ENCODE measurements around the gene DGCR2.
"Not testable (repeated sequence)": the region's sequence is repeated elsewhere in the genome, so short reads cannot be mapped to it uniquely, and the experiment has no call there.

The DGCR2 gene

DNA sequence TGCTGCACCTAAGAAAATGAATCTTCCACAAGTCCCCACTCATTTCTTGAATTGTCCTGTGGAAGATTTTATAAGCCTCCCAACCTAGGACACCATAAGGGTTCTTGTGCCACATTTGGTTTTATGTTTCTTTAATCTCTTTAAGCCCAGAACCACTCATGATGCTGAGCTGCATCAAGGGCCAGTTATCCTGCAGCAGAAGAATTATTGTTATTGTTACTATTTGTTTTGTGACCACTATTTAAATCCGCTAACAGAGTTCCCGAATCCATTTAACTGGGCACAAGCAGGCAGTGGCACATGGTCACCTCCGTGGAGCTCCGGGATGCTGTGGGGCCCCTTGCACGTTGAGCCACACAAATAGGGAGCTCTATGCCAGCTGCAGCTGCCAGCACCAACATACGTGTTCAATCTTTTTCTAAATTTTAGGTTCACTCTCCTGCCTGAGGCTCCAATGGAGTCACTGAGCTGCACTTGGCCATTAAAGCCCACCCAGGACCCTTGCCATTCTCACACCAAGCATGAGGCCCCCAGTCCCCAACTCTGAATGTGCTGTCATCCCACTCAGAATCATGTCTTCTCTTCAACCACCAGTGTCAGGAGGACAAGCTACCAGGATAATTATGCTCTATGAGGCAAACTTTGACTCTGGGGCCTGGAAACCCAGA lies 60.6 kb downstream of the DGCR2 start:
- DNase-seq (ENCODE audit: low read depth, low spot score), result no peak

DNA sequence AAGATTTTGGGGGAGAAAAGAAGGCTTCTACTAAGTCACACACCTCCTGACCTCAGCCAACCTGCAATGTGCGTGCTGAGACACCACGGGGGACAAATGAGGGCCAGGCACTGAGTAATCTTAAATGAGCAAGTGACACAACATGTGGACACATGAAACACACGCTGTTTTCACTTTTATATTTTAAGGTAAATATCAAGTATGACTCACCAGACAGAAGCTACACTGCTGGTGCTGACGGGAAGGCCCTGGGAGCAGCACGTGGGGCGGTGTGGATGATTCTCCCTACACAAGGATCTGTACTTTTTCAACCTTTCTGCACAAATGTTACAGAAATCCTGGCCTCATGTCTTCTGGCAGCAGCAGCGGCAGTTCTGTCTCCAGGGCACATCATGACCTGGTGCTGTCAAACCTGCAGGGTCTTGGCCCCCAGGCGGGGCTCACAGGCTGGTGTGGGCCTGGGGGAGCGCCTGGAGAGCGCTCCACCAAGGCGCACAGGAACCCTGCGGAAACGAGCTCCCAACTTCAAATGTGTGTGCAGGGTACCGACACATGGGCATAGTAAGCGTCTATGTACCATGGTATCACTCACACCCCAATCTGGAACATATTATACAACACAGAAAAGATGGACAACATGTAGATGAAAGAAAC lies 61.7 kb downstream of the DGCR2 start:
- no peak for DNase-seq (ENCODE audit: low read depth, low spot score)

DNA sequence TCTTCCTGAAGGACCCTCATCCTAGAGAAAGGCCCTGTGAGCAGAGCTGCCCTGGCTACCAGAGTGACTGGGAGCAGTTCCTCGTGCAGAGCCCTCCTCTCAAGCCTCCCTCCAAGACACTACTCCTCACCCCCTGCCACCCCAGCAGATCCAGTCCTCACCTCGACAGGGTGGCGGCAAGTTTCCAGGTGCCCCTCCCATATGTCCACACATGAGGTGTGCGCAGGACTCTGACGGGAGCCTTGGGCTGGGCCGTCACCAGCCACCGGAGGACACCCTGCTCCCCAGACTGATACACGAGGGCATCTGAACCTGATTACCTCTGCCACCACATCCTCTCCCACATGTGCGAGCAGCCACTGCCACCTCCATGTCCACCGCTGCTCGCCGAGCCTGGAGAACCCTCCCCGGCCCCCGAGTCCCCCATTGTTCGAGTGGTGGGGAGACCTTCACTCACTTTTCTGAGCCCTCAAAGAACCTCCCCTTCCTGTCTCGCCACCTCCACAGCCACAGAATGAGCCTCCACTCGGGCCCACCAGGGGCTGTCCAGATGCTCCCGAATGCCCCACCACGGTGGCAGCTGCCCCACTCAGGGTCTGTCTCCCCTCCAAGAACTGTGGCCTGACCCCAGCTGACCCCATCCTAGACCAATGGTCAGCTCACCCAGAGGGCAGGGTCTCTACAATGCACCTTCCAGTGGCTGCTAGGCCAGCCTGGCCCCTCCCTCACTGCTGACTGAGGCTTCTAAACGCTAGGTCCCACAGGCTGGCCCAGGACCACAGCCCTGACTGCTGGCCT lies 62.5 kb downstream of the DGCR2 start:
- DNase-seq (ENCODE audit: low read depth, low spot score), result no peak

DNA sequence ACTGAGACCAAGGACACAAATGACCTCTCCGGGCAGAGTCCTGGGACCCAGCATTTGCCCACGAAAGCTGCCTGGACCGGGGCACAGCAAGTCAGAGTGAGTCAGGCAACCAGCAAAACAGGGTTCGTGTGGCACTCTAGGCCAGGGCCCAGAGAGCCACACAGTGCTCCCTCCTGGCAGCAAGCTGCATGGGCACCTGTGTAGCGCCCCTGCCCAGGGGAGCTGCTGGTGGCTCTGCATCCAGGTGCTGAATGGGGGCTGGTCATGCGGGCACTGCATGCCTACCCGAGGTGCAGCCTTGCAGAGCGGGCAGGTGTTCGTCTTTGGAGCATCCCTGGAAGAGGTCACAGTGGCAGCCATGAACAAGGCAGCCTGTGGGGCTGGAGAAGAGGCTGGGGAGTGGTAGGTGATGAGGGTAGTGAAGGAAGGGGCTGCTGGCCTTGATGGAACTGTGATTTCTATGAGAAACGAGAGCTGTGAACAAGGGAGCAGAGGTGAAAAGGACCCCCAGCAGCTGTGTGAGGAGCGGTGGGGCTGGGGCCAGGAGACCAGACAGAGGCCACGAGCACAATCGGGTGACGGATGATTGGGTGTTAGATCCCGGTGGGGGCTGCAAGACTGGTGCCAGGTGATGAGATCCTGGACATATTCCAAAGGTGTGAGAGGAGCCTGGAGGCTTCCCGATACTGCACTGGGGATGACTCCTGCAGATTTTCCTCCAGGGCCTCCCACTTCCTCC lies 63.3 kb downstream of the DGCR2 start:
- no peak for DNase-seq (ENCODE audit: low read depth, low spot score)

DNA sequence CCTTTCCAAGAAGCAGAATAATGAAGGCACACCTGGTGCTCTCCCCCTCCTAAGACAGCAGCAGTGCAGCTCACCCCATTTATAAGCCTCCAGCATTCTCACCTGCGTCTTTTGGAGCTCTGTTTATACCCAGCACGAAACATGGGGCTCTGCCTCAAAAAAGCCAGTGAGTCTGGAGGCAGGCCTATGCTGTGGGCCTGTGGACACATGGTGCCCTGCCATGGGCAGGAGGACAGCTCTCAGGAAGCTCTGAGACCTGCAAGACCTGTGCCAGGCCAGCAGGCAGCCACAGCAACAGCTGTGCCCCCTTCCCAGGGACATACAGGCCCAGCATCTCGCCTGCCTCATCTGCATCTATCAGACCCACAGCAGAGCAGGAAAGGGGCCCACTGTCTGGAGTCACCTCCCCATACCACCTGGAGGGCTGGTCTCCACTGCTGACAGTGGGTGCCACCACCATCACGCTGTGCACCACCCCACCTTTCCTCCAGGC lies 64.2 kb downstream of the DGCR2 start:
- no peak for DNase-seq (ENCODE audit: low read depth, low spot score)

DNA sequence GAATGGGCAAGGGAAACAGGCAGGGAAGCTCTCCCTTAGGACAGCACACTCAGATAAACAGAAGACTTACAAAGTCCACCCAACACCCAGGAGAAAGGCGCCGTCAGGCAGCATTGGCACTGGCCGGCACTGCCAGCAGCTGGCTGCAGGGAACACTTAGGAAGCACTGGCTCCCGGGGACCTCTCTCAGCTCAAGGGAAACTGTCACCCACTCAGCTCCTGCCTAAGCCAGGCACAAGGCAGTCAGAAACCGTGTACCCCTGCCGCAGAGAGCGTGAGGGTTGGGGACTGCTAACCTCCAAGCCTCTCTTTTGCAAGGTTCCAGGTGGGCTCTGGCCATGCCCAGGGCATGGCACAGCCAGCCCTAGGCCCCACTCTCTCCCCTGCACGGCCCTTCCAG lies 64.7 kb downstream of the DGCR2 start:
- no peak for DNase-seq (ENCODE audit: low read depth, low spot score)

DNA sequence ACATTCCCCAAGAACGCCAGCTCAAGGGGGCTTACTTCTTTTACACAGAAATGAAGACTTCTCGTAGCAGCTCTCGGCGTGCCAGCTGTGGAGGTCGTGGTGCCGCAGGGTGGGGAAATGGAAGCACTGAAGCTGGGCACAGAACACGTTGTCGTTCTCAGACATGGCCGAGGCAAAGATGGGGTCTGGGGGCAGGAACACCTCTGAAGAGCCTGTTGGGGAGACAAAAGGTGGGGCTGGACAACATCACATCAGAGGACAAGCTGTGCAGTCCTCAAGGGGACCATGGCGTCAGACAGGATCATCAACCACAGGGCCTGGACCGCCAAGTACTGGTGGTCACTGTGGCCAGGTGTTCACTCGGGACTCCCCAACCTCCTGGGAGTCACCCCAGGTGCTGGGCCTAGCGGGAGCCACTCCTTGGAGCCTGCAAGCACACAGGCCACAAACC lies 65.2 kb downstream of the DGCR2 start:
- DNase-seq (ENCODE audit: low read depth, low spot score), result no peak

DNA sequence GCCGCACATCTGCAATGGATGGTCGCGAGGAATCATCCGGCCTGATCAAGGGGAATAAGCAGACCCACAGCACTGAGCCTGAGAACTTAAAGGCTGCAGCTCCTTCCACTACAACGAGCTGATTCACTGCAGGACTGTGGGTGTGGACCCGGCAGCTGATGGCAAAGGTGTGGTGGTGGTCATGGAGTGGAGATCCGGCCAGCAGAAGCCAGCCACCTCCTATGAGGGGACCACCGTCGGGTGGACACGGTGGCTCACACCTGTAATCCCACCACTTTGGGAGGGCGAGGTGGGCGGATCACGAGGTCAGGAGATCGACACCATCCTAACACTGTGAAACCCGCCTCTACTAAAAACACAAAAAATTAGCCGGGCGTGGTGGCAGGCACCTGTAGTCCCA lies 66.4 kb downstream of the DGCR2 start:
- no peak for DNase-seq (ENCODE audit: low read depth, low spot score)

DNA sequence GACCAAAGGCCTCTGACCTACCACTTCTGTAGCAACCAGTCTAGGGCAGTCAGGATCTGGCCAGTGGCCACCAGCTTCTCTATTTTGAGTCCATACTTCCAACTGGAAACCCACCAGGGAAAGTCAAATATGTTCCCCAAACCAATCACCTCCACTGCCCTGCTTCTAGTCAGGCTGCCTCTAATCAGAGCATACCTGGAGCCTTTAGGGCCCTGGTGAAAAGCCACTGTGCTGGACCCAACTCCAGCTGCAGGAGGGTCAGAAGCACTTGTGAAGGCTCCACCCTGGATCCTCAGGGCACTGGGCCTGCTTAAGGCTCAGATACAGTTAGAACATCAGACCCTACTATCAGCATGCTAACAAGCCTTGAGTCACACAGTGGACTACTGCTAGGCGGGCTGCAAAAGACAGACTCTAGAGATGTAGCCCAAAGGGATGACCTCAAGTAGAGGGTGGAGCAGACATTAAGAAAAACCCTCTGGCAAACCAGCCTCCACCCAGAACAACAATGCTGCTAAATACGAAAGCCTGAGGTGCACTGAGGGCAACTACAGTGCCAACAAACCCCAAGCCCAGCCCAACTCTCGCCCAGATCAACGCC lies 69.2 kb downstream of the DGCR2 start:
- no peak for DNase-seq (ENCODE audit: low read depth, low spot score)

DNA sequence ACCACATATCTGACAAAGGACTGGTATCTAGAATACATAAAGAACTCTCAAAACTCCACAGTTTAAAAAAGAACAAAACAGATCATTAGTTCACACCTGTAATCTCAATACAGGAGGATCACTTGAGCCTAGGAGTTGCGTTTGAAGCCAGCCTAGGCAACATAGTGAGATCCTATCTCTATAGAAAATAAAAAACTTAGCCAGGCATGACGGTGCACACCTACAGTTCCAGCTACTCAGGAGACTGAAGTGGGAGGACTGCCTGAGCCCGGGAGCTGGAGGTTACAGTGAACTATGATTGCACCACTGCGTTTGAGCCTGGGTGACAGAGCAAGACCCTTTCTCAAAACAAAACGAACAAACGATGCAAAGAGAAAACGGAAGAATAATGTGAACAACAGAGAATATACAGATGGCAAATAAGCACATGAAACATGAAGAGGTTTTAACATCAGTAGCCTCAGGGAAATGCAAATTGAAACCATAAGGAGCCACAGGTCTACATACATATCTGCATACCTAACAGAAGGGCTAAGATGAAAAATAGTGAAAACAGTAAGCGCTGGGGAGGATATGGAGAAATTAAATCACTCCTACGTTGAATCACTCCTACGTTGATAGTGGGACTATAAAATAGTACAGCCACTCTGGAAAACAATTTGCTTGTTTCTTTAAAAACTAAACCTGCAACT lies 70.7 kb downstream of the DGCR2 start:
- no peak for DNase-seq (ENCODE audit: low read depth, low spot score)

DNA sequence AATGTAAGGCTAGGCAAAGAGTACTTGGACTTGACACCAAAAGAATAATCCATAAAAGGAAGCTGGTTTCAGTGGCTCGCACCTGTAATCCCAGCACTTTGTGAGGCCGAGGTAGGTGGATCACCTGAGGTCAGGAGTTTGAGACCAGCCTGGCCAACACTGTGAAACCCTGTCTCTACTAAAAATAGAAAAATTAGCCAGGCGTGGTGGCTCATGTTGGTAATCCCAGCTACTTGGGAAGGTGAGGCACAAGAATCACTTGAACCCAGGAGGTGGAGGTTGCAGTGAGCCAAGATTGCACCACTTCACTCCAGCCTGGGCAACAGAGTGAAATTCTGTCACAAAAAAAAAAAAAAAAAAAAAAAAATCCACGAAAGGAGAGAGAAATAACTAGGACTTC lies 71.4 kb downstream of the DGCR2 start:
- DNase-seq (ENCODE audit: low read depth, low spot score), result not testable (repeated sequence)

DNA sequence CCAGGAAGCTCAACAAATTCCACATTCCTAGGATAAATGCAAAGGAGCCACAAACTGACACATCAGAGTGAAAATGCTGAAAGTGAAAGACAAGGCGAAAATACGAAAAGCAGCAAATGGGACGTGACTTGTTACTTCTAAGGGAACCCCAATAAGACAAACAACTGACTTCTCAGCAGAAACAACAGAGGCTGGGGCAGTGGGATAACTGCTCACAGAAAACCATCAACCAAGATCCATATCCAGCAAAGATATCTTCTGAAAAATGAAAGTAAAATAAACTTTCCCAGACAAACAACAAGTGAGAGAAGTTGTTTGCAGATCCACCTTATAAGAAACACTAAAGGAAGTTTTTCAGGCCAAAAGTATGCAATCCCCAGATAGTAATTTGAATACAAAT lies 72.1 kb downstream of the DGCR2 start:
- DNase-seq (ENCODE audit: low read depth, low spot score), result no peak

DNA sequence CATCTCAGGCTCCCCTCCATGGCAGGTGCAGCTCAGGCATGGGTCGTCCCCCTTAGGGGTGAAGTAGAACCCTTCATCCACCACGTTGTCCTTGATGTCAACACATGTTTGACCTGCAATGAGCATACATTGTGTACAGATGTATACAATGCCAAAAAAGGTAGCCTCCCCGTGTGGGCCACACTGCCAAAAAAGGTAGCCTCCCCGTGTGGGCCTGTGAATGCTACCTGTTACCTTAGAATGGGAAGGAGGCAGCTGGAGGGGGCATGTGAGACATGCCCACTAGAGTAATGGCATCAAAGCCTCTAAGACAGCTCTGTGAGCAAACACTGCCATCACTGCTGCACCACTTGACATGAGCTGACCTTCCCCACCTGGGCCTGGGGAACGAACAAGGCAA lies 73.7 kb downstream of the DGCR2 start:
- no peak for DNase-seq (ENCODE audit: low read depth, low spot score)

DNA sequence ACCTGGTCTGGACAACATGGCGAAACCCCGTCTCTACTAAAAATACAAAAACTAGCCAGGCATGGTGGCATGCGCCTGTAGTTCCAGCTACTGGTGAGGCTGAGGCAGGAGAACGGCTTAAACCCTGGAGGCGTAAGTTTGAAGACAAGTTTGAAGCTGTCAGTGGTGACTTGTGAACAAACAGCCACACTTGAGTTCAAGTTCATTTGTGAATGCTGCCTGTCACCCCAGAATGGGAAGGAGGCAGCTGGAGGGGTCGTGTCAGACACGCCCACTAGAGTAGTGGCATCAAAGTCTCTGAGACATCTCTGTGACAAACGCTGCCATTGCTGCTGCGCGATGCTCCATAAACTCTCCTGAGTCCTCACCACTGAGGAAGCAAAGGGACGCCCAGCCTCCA lies 74.2 kb downstream of the DGCR2 start:
- DNase-seq (ENCODE audit: low read depth, low spot score), result no peak

DNA sequence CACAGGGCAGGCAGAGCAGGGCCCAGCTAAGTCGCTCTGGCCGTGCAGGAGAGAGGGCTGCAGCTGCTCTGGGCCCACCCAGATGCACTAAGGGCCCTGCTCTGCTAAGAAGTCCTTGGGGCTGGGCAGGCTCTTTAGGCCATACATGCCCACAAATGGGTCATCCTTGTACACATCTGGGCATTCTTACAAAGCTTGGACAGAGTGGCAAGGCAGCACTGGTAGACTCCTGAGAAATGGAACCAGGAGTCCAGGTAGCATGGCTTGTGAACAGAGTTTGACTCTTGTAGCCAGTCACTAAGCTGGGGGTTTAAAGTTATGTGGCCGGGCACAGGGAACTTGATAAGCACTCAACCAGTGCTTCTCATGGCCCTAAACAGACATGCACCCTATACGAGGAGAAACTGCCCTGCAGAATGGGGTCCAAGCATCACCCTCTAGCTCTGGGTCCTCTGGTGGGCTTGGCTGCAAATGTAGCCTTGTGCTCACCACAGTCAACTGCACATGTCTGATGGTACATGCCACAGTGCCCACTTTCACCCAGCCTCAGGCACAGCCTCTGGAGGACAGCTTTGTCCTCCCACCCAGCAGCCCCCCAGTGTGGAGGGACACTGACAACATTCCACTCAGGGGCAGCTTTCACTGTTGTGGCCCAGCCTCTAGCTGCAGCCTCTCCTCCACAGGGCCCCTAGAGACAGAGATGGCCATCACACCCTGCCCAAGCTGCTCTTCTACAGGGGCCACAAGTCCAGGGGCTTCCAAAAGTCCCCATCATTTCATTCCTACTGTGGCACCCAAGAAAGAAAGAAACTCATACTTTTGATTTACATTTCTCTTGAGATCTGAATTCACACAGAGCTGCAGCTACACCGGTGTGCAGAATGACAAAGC lies 75.2 kb downstream of the DGCR2 start:
- no peak for DNase-seq (ENCODE audit: low read depth, low spot score)

DNA sequence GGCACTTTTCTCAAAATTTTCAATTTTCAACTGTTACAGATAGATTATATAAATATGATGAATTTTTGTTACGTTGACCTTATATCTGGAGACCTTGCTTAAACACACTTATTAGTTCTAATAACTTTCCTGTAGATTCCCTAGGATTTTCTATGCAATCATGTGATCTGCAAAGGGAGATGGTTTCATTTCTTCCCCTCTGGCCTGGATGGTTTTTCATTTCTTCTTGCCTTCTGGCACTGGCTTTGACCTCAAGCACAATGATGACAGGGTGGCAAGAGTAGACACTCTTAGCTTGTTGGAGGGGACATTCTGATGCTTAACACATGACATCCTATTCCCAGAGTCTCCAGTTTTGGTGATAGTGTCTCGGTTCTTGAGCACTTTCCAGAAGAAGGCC lies 75.9 kb downstream of the DGCR2 start:
- no peak for DNase-seq (ENCODE audit: low read depth, low spot score)

DNA sequence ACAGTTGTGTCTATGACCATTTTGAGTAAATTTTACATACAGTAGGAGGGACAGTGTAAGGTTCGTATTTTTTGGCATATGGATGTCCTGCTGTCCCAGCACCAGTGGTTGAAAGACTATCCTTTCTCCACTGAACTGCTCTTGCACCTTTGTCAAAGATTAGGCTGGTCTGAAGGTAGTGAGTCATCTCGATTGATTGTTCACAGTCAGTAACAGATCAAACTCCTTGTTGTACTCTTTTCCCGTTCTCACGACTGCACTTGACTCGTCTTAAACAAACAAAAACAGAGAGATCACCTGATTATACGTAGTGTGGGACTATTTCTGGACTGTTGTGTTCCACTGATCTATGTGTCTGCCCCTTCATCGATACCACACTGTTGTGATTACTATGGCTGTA lies 77.1 kb downstream of the DGCR2 start:
- no peak for DNase-seq (ENCODE audit: low read depth, low spot score)

DNA sequence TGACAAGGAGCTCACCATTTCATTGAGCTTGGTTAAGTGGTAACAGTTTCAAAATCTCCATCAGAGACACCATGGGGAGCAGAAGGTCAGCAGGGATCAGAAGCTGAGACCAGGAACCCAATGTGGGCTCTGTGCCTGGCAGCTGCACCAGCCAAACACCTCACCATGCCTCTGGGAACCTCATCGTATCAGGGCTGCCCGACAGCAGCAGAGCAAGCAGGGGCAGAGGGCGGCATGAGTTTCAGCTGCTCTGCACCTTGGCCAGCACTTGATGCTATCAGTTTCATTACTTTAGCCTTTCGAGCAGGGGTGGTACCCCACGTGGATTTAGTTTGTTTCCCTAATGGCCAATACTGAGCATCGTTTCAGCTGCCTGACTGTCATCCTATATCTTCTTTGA lies 77.8 kb downstream of the DGCR2 start:
- no peak for DNase-seq (ENCODE audit: low read depth, low spot score)

DNA sequence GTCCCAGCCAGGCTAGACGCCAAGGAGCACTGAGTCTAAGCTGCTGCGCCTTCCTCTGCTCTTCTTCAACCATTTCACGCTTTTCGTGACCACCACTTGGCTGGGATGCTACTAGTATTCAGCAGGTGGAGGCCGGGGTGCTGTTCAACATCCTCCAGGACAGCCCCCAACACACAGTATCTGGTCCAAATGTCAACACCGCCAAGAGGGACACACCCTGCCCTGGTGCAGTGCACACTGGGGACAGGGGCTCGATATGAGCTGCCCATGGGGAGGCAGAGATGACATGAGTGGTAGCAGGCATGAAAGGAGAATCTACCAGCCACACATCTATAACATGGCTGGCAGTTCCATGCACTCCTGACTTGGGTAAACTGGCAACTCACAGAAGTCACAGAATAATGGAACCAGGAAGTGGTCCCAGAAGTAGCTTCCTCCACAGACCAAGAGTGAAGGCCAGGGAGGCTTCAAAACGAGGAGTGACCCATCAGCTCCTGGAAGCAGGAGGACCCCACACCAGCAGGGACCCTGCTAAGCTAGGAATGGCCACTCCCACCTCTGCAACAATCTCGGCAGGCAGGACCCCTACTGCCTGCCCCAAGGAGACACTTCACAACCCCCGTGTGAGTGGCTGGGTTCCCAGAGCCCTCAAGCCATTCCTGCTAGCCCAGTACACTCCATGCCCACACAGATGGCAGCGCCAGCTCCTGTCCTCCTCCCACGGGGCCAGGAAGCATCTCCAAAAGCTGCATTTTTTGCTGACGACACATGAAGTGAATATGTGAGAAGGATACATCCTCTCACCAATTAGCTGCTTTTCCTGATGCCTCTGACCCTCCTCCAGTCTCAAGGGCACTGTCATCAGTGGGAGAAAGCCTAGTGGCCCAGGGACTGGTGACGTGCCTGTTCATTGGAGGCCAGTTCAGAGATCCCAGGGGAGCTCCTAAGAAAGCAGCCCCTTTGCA lies 78.8 kb downstream of the DGCR2 start:
- no peak for DNase-seq (ENCODE audit: low read depth, low spot score)

All from brain pericyte (primary cell).